HT1080 (cell line): ENCODE measurements around the gene CELSR1. TPM values are rescaled to one million over a fixed set of nuclear protein-coding genes. Genes with fewer than 3 reads are reported as not detected.

Source experiments
- DNase-seq: peaks from one replicate; pipeline ENCODE4 v3.0.0-alpha.2; 2015; ENCODE audit warnings: low read depth
- polyA plus RNA-seq, 2 experiments: library from polyadenylated mRNA; depleted of rRNA; stranded (reverse); fragments of >200 nt; gene quantifications; 2 replicates each; pipeline ENCODE4 v1.2.3, GENCODE V29; 2015
- total RNA-seq: library from RNA; depleted of rRNA; stranded (reverse); fragments of >200 nt; shearing (Covaris generic); gene quantifications from 2 replicates; pipeline ENCODE4 v1.2.3, GENCODE V29; 2014; rRNA removed

CELSR1 gene, protein sequence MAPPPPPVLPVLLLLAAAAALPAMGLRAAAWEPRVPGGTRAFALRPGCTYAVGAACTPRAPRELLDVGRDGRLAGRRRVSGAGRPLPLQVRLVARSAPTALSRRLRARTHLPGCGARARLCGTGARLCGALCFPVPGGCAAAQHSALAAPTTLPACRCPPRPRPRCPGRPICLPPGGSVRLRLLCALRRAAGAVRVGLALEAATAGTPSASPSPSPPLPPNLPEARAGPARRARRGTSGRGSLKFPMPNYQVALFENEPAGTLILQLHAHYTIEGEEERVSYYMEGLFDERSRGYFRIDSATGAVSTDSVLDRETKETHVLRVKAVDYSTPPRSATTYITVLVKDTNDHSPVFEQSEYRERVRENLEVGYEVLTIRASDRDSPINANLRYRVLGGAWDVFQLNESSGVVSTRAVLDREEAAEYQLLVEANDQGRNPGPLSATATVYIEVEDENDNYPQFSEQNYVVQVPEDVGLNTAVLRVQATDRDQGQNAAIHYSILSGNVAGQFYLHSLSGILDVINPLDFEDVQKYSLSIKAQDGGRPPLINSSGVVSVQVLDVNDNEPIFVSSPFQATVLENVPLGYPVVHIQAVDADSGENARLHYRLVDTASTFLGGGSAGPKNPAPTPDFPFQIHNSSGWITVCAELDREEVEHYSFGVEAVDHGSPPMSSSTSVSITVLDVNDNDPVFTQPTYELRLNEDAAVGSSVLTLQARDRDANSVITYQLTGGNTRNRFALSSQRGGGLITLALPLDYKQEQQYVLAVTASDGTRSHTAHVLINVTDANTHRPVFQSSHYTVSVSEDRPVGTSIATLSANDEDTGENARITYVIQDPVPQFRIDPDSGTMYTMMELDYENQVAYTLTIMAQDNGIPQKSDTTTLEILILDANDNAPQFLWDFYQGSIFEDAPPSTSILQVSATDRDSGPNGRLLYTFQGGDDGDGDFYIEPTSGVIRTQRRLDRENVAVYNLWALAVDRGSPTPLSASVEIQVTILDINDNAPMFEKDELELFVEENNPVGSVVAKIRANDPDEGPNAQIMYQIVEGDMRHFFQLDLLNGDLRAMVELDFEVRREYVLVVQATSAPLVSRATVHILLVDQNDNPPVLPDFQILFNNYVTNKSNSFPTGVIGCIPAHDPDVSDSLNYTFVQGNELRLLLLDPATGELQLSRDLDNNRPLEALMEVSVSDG (N-terminal part only)
- total RNA-seq, result 14.9 and 17.9 TPM in 2 replicates
- 14.0 and 14.9 TPM in 2 replicates for polyA plus RNA-seq (2015; cell fraction: cytosol; rRNA removed)
- 35.9 and 40.5 TPM in 2 replicates for polyA plus RNA-seq (2015; cell fraction: nucleus; rRNA removed)

DNA sequence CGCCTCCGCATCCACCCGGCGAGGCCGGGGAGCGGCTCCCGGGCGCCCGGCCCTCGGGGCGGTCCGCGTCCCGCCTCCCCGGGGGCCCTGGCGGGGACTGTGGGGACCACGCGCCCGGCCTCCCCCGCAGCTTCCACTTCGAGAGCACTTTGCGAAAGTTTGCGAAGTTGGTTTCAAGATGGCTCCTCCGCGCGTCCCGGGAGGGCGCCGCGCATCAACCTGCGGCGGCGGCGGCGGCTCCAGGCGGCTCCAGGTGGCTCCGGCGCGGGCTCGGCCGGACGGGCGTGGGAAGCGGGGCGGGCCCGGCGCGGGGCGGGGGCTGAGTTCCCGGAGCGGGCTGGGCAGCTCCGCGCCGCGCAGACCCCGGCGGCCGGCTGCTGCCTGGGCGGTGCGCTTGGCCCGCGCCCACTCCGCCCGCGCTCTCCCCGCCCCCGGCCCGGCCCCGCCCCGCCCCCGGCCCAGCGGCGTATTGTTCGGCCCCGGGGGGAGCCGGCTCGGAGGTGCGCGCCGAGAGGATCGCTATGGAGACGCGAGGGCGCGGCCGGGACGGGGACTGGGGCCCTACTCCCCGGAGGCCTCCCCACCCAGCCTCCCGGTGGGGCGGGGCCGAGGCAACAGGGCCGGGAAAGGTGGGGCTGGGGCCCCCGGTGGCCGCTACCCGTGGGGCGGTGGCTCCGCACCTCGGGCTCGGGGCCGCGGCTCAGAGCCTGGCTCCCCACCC, at the start of gene CELSR1:
Gene CELSR1, minus strand, starts transcription at position 396 of the 721 bp plus-strand sequence. CDS start 450 bp downstream, outside the sequence.
- peak; percentile 50 for DNase-seq

DNA sequence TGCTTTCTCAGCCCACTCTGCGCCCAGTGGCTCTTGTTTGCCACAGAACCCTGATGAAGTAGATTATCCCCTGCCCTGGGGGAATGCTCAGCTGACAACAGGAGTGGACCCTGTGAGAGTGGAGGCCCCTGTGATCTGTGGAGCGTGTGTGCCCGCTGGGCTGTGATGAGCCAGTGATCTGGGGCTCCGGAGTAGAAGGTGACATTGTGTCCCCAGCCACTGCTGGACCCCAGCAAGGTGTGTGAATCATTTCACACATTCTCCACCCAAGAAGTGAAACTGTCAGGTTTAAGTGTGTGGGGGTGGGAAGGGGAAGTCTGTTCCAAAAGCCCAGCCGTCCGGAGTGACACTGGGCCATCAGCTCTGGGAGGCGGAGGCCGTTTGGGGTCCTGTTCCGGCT, 49.6 kb upstream of the CELSR1 start:
- DNase-seq, result no peak

- DNase-seq, result no peak
These were observed 49.2 kb upstream of the CELSR1 start for GRCh38 chr22:46586531-46587011.

DNA sequence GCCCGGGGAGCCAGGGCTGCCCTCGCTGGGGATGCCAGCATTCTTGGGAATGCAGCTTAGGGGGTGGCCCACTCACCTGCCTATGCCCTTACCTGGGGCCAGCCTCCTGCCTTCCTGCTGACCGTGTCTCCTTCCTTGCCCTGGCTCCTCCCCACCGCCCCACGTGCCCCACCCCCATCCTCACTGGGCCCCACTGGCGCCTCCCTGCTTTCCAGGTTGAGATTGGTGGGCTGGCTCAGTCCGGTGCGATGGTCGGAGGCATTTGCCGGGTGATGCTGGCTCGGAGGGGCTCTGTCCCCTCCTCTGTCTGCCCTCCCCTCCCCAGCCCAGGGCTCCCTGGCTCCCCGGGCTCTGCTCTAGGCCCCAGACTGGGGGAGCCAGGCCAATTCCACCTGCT, 48.7 kb upstream of the CELSR1 start:
- no peak for DNase-seq

DNA sequence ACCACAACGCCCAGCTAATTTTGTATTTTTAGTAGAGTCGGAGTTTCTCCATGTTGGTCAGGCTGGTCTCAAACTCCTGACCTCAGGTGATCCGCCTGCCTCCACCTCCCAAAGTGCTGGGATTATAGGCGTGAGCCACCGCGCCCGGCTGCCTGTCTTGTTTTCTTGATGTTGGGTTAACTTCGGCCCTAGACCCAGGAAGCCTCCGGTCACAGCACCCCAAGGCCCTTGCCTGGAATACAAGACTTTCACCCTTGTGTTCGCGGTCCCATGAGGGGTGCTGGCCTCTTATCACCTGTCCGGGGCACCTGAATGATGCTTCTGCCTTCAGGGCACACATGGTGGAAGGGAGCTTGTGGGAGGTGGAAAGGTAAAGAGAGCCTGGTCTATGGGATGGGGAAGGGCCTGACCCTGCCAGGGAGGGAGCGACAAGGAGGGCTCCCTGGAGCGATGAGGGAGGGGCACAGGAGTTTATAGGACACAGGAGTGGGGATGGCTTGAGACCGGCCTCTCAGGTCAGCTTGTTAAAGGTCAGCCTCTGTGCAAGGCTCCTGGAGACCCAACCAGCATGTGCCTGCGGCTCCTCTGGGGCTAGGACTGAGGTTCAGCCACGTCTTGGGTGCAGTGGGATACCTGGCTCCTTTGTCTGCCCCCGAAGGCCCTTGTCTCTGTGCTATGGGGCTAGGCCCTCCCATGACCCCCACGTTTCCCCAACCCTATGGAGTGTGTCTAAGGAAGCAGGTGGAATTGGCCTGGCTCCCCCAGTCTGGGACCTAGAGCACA, 48.1 kb upstream of the CELSR1 start:
- DNase-seq, result no peak

DNA sequence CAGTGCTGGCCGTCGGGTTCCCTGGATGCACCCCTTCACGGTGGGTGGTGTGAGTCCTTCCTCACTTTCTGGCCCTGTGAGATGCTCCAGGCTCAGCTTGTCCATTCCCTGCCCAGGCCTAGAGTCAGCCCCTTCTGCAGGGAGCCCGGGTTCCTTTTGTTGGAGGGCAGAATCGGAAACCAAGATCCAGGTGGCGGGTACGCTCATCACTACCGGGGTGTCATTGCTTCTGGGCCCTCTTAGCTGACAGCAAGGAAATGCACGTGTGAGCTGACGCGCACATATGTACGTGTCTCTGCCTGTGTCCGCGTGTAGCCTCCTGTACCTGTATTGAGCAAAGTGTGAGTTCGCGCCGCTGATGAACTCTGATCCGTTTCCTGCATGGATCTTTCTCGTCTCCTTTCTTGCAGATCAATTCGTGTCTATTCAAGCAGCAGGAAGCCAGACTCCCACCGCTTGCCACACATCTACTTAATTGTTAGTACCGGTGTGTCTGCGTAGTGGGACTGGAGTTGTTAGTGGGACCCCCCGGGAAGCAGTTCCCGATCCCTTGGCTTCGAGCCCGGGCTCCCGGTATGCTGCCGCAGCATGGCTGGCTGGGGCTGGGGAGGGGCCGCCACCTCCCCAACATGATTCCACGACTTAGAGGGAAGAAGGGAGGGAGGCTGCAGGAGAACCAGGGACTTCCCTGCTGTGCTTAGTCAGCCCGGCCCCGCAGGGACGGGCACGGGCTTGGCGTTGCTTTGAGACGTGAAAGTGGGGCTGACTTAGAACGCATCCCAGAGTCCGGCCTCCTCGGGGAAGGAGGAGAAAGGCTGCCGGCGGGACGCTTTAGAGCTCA, 46.9 kb upstream of the CELSR1 start:
- DNase-seq, result no peak

DNA sequence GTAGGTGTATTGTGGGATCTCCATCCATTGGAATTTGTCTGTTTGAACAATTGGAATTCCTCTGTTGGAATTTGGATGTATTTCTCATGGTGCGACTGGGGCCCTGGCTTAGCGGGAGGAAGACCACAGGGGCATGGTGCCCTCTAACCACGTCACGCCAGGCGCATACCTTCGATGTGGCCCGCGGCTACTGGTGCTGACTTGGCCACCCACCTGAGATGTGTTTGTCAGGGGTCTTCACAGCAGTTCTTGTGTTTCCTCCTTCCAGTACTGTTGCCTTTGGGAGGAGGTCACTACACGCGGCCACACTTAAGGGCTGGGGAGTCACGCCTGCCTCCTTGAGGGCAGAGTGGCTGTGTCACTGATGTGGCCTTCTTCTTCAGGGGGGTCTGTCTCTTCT, 46.2 kb upstream of the CELSR1 start:
- DNase-seq, result no peak

GRCh38 chr22:46582281-46582933, 45.0 kb upstream of the CELSR1 start:
- no peak for DNase-seq

DNA sequence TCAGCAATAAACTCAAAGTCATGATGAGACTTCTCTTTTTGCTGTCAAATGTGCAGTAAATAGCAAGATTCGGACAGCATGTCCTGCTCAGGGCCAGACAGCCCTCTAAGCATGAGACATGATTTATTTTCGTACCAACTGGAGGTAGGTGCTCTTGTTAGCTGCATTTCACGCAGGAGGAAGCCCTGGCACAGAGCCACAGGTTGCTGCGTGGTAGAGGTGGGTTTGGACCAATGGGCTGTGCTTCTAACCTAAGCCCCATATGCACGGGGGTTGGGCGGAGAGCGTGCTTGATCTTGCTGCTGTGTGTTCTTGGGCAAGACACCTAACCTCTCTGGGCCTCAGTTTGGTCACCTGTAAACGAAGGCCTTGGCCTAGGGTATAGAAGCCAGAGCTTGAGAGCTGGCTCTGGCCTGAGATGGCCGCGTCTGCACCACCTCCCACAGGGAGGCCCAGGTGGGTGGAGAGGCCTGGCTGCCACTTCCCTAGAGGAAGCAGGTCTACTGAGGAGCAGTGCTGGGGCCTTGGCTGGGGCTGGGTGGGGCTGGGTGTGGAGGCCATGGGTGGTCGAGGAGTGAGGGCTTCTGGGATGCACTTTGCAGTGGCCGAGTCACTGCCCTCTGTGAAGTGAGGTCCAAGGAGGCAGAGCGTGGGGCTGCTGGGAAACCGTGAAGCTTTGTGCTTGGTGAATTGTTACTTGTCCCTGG, 44.3 kb upstream of the CELSR1 start:
- no peak for DNase-seq

GRCh38 chr22:46580940-46581537, 43.6 kb upstream of the CELSR1 start:
- no peak for DNase-seq

- no peak for DNase-seq
These were observed 42.5 kb upstream of the CELSR1 start for GRCh38 chr22:46579751-46580449.

DNA sequence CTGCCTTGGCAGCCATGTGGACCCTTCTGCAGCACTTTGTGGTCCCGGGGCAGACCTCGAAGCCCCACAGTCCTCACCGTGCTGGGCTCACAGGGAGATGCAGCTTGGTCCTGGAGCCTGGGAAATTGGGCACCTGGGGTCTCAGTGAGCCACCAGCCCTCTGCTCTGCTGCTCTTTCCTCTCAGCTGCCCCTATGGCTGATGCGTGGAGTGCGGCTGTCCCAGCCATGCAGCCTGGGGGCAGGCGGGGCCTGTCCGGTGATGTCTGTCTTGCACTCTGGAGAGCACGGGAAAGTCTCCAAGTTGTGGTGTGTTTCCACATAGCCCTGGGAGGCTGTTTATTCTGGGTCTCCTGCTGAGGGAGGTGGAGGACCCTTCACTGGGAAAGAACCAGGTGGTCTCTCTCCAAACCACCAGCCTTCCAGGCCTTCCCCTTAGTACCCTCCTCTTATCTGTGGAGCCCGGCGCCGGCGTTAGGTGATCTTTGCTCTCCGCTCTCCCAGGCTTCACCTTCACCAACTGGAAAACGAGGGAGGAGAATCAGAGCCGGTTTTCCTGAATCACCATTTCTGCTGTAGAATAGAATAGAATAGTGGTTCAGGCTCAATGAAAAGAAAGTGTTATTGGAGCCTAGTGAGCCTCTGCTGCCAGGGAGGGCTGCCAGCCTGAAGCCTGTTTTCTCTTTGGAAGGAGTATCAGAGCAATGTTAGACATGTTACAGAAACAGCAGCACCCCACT, 41.6 kb upstream of the CELSR1 start:
- no peak for DNase-seq

- DNase-seq, result no peak
These were observed 40.9 kb upstream of the CELSR1 start for GRCh38 chr22:46578251-46578823.

DNA sequence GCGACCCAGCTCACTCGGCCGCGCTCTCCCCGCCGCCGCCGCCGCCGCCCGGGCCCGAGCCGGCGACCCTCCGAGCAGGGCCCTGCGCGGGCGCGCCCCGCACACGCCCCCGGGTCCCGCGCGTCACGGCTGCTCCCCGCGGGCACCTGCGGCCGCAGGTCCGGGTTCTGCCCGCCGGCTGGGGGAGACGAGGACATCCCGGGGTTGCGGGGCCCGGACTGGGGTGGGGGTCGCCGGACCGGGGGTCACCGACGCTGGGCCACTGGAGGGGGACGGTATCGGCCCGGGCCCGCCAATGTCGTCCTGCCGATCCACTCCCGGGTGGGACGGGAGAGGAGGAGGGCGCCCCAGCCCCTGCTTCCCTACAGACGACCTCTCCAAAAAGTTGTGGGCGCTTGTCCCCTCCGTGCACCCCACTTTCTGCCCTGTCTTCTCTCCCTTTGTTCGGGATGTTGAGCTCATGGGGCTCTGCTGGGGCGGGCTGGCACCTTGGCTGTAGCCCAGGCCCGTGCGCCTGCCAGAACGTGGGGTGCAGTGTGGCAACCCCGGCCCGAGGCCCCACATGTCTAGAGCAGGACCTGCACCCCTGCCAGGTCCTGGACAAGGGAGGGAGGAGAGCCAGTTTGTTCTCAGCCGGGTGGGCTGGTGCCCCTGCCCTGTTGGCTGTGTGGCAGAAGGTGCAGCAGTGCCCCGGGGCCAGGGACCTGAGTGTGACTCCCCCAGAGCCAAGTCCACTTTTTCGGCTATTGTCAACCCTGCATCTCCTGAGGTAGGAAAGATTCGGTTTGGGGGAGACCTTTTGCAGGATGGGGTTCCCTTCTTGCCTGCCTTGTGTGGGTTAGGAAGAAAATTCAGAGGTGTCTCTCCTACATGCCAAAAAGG, 40.2 kb upstream of the CELSR1 start:
- DNase-seq, result no peak
